Adrenal gland (tissue), 12 donors: Measurements from ENCODE around the gene SCGN. TPM values are rescaled to one million over a fixed set of nuclear protein-coding genes. Genes with fewer than 3 reads are reported as not detected.

Experiments
- DNase-seq, 7 donors: peaks; one replicate each; pipeline ENCODE4 v3.0.0-alpha.2; 2019 to 2020
- H3K27ac ChIP-seq, 5 donors: fragments of 200-600 bp; sonication (generic) in 4 of 5; 1 replicate in 3 of 5; 2 replicates in 2 of 5; pipeline versions ENCODE4 v1.5.1 to v1.8.0; 2016 to 2020; ENCODE audit warnings: mild to moderate bottlenecking in 1 of 5
- H3K27me3 ChIP-seq: fragments of 200-600 bp; 2 replicates; pipeline ENCODE4 v1.8.0; 2021
- H3K36me3 ChIP-seq, 2 donors: fragments of 200-600 bp; replicated peaks in 1 of 2; 1 replicate in 1 of 2; 2 replicates in 1 of 2; pipeline versions ENCODE4 v1.5.1 to v1.8.0; 2018 to 2022
- H3K4me1 ChIP-seq, 2 donors: fragments of 200-600 bp; replicated peaks in 1 of 2; 1 replicate in 1 of 2; 2 replicates in 1 of 2; pipeline versions ENCODE4 v1.5.1 to v1.8.0; 2018 to 2021
- H3K4me3 ChIP-seq, 4 donors: fragments of 200-600 bp; sonication (generic) in 3 of 4; one replicate each; pipeline ENCODE4 v1.5.1; 2016 to 2018
- H3K9me3 ChIP-seq, 3 donors: fragments of 200-600 bp; sonication (generic) in 1 of 3; replicated peaks in 1 of 3; 1 replicate in 2 of 3; 2 replicates in 1 of 3; pipeline versions ENCODE4 v1.5.1 to v1.8.0; 2016 to 2021
- POLR2A ChIP-seq, 2 donors: fragments of 450-650 bp; IDR thresholded peaks; one replicate each; pipeline ENCODE4 v1.6.1; 2017; ENCODE audit warnings: antibody characterized with exemption in 2 of 2, mild to moderate bottlenecking in 2 of 2, moderate library complexity in 1 of 2
- WGBS, 4 donors: extraction: QIAGEN DNeasy Blood & Tissue Kit in 2 of 4; methylation state at CpG; one replicate each; pipeline versions ENCODE4 v1.1.5 to v1.1.7; 2013 to 2017; 5-methylcytosine and 5-hydroxymethylcytosine counted together
- intact Hi-C, 2 donors: fragments of 100-400 bp; cut with DNase I; formaldehyde crosslinking; loops; one replicate each; pipeline versions ENCODE4 v1.14.1 to v1.15.0; 2022 to 2023
- polyA plus RNA-seq, 3 donors: library from polyadenylated mRNA; stranded (reverse); fragments of 200-250 nt in 2 of 3; fragments of 350-450 nt in 1 of 3; fragmentation: Illumina TruSeq in 1 of 3; extraction: RNeasy Lipid Tissue Mini Kit (QIAGEN cat#74804) in 1 of 3; gene quantifications; one replicate each; pipeline ENCODE4 v1.2.3, GENCODE V29; 2013 to 2014
- total RNA-seq, 9 donors: library from RNA; depleted of rRNA in 4 of 9; stranded (reverse); fragments of >200 nt in 4 of 9; fragments of 120-200 nt in 1 of 9; fragmentation: NEBNext Ultra II Directional in 1 of 9; extraction: Animal tissue kit (Norgen Biotek cat#: 25700) in 1 of 9; gene quantifications; one replicate each; pipeline versions ENCODE4 v1.1.0 to v1.2.4, GENCODE V29; 2013 to 2023
- TF ChIP-seq, protein P1 (sequence below), 6 experiments: fragments of 450-650 bp in 4 of 6; fragments of 200-600 bp in 2 of 6; sonication (generic) in 1 of 6; IDR thresholded peaks; 1 replicate in 5 of 6; 2 replicates in 1 of 6; pipeline versions ENCODE4 v1.5.1 to v1.8.0; 2016 to 2021; ENCODE audit warnings: antibody characterized with exemption in 6 of 6, mild to moderate bottlenecking in 2 of 6, moderate library complexity in 1 of 6
- donor health status: healthy with polysubstance abuse.
- donor health status: Bipolar disorder and iron deficiency.
- donor health status: DM: yes; HTN: yes; CAD: no.
- donor health status: DM: no; HTN: no; CAD: no.
- donor health status: DM: no; HTN: no; CAD: no.
- donor health status: DM: yes; HTN: yes; CAD: no.

SCGN gene
- total and polyA plus RNA-seq, 12 donors = 0.19 to 3.7 (median 1.3) TPM

DNA sequence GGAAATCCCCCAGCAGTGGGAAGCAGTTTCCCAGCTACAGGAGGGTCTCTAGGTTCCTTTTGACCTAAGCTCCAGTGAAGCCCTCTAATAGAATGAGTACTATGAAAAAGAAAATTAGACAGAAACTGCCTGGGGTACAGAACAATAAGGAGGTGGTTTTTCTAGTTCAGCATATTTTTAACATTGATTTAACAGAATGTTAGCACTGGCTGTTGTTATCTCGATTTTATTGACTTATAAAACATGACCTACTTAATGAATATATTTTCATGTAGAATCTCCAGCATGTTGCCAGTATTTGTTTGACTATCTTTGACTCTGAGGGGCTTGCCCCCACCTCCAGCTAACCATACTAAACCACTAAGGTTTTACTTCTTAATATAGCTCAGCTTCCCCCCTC, 19.6 kb downstream of the SCGN start:
- no peak overlapping the region for H3K27ac ChIP-seq
- no peaks in the 10 kb centered on the region for H3K27me3 ChIP-seq
- no peaks in the 10 kb centered on the region for H3K4me1 ChIP-seq
- no peaks in the 10 kb centered on the region for H3K9me3 ChIP-seq
- no peaks in the 10 kb centered on the region for H3K36me3 ChIP-seq
- WGBS, 4 donors = 42 to 50% (median 45%) methylated on average over 1 of the region's 1 CpG
- DNase-seq = no peak
- no peak overlapping the region for H3K4me3 ChIP-seq
- intact Hi-C loops = no loop called here
- no peak for TF ChIP-seq POLR2A (IDR thresholded peaks at IDR 0.05)
- TF ChIP-seq, protein P1, sequence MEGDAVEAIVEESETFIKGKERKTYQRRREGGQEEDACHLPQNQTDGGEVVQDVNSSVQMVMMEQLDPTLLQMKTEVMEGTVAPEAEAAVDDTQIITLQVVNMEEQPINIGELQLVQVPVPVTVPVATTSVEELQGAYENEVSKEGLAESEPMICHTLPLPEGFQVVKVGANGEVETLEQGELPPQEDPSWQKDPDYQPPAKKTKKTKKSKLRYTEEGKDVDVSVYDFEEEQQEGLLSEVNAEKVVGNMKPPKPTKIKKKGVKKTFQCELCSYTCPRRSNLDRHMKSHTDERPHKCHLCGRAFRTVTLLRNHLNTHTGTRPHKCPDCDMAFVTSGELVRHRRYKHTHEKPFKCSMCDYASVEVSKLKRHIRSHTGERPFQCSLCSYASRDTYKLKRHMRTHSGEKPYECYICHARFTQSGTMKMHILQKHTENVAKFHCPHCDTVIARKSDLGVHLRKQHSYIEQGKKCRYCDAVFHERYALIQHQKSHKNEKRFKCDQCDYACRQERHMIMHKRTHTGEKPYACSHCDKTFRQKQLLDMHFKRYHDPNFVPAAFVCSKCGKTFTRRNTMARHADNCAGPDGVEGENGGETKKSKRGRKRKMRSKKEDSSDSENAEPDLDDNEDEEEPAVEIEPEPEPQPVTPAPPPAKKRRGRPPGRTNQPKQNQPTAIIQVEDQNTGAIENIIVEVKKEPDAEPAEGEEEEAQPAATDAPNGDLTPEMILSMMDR (IDR thresholded peaks at IDR 0.05) = no peak

DNA sequence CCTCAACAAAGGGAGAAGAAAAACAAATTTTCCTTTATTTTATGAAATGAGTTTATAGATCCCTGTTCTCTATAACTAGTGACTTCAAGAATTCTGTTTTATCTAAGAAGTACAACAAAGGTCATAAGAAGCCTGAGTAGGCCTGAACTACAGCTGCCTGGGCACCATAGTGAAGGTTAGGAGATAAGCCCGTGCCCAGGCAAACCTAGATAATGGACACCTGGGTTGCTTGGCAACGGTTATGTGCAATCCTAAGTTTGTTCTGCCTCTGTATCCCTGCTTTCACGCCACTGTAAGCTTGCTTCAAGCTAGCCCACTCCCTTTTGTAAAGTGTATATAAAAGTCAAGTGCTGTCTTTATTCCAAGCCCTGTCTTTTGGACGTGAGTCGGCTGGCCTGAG, 23.2 kb downstream of the SCGN start:
- intact Hi-C loops = no loop called here
- H3K9me3 ChIP-seq = no peaks in the 10 kb centered on the region
- no peaks in the 10 kb centered on the region for H3K4me1 ChIP-seq
- no peaks in the 10 kb centered on the region for H3K36me3 ChIP-seq
- 65 to 86% (median 69%) methylated on average over 5 of the region's 5 CpGs for WGBS, 4 donors
- TF ChIP-seq, protein P1 (IDR thresholded peaks at IDR 0.05) = no peak
- no peak for TF ChIP-seq POLR2A (IDR thresholded peaks at IDR 0.05)
- H3K4me3 ChIP-seq = no peak overlapping the region
- peak in 4 of 7 donors; percentile 10 to 47 (median 28) for DNase-seq
- H3K27me3 ChIP-seq = no peaks in the 10 kb centered on the region
- H3K27ac ChIP-seq = no peak overlapping the region

DNA sequence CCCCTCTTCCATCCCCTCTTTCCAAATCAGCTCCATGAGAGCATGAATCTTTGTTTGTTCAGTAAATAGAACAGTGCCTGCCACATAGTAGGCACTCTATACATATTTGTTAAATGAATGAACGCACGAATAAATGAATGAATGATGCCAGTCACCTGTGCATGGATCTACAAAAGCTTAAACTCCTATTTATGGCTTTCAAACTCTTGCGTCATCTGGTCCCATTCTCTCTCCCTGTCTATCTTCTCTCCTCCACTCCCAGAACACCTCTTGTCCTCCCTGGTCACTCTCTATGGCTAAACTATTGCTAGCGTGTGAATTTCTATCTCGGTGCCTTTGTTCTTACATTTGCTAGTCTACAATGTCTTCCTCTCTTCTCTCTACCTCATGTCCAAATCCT, 24.8 kb downstream of the SCGN start:
- DNase-seq = no peak
- no peak overlapping the region for H3K27ac ChIP-seq
- H3K27me3 ChIP-seq = no peaks in the 10 kb centered on the region
- H3K4me3 ChIP-seq = no peak overlapping the region
- WGBS, 4 donors = 45 to 78% (median 74%) methylated on average over 5 of the region's 5 CpGs
- no peaks in the 10 kb centered on the region for H3K4me1 ChIP-seq
- H3K9me3 ChIP-seq = no peaks in the 10 kb centered on the region
- intact Hi-C loops = no loop called here
- TF ChIP-seq, protein P1 (IDR thresholded peaks at IDR 0.05) = no peak
- no peak for TF ChIP-seq POLR2A (IDR thresholded peaks at IDR 0.05)
- H3K36me3 ChIP-seq = no peaks in the 10 kb centered on the region

GRCh38 chr6:25681848-25682247, 29.8 kb downstream of the SCGN start:
- DNase-seq = no peak
- no peaks in the 10 kb centered on the region for H3K9me3 ChIP-seq
- TF ChIP-seq POLR2A (IDR thresholded peaks at IDR 0.05) = no peak
- TF ChIP-seq, protein P1 (IDR thresholded peaks at IDR 0.05) = no peak
- H3K4me3 ChIP-seq = no peak overlapping the region
- 65 to 77% (median 69%) methylated on average over 3 of the region's 3 CpGs for WGBS, 4 donors
- no peaks in the 10 kb centered on the region for H3K27me3 ChIP-seq
- intact Hi-C loops = no loop called here
- H3K4me1 ChIP-seq = no peaks in the 10 kb centered on the region
- H3K27ac ChIP-seq = no peak overlapping the region
- H3K36me3 ChIP-seq = no peaks in the 10 kb centered on the region
